Uterus (tissue), 2 donors: Measurements from ENCODE around the gene OMA1.

ENCODE experiments used
- POLR2A ChIP-seq, 2 donors: fragments of 450-650 bp; IDR thresholded peaks; one replicate each; pipeline ENCODE4 v1.6.1; 2016; ENCODE audit warnings: antibody characterized with exemption in 2 of 2, mild to moderate bottlenecking in 1 of 2, moderate library complexity in 1 of 2
- TF ChIP-seq, protein P1 (sequence below), 4 experiments: fragments of 200-600 bp in 2 of 4; fragments of 450-650 bp in 2 of 4; sonication (generic) in 2 of 4; IDR thresholded peaks; one replicate each; pipeline ENCODE4 v1.5.1; 2016 to 2019; ENCODE audit warnings: antibody characterized with exemption in 4 of 4, mild to moderate bottlenecking in 2 of 4, moderate library complexity in 1 of 4

DNA sequence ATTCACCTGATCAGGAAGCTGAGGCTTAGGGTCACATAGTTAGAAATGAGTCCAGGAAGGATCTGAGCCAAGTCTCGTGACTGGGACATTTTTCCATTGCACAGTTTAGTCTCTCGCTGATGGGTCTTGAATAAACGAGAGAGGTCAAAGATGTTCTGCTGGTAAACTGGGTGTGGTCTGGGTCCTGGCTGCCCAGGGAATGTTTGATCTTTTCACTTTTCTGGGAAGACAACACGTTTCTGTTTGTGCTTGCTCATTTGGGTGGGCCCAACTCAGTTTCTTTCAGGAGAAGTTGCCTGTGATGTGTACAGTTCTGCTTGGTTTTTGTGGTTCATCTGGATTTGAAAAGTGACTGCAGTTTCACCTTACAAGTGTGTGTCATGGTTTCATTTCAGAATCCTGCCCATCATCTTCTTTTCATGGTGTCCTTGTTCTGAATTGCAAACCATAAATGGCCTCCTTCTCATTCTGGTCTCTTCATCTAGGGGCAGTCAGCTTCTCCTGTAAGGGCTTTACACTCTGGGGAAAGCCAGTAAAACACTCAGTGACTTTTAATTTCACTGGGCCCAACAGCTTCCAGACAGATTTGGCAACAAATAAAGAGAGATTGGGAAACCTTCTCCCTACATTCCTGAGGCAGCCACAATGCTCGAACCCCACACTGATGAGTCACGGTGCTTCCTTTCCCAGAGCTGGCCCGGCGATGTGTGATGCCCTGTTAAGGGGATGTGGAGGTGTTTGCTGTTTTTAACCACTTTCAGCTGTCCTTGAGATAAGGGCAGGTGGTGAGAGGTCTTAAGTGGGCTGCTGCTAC lies 37.8 kb upstream of the OMA1 start:
- TF ChIP-seq, protein P1, sequence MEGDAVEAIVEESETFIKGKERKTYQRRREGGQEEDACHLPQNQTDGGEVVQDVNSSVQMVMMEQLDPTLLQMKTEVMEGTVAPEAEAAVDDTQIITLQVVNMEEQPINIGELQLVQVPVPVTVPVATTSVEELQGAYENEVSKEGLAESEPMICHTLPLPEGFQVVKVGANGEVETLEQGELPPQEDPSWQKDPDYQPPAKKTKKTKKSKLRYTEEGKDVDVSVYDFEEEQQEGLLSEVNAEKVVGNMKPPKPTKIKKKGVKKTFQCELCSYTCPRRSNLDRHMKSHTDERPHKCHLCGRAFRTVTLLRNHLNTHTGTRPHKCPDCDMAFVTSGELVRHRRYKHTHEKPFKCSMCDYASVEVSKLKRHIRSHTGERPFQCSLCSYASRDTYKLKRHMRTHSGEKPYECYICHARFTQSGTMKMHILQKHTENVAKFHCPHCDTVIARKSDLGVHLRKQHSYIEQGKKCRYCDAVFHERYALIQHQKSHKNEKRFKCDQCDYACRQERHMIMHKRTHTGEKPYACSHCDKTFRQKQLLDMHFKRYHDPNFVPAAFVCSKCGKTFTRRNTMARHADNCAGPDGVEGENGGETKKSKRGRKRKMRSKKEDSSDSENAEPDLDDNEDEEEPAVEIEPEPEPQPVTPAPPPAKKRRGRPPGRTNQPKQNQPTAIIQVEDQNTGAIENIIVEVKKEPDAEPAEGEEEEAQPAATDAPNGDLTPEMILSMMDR (IDR thresholded peaks at IDR 0.05), result no peak
- TF ChIP-seq POLR2A (IDR thresholded peaks at IDR 0.05), result no peak
